HG02763 (cell line): ENCODE measurements around the gene CCDC30.
"Not testable (repeated sequence)": the region's sequence is repeated elsewhere in the genome, so short reads cannot be mapped to it uniquely, and the experiment has no call there.

Experiments
- ATAC-seq: cut with Tn5 transposase; IDR thresholded peaks from one replicate; pipeline ENCODE4 v1.9.1; 2021; ENCODE audit warnings: mild to moderate bottlenecking, moderate library complexity; ENCODE audit not compliant: unreplicated experiment

CCDC30 gene

GRCh38 chr1:42518908-42519307 lies 55.8 kb downstream of the CCDC30 start:
- ATAC-seq: no peak

- ATAC-seq: no peak
Measured at GRCh38 chr1:42523171-42523570, 60.1 kb downstream of the CCDC30 start.

GRCh38 chr1:42524330-42524729 lies 61.2 kb downstream of the CCDC30 start:
- no peak for ATAC-seq

- no peak for ATAC-seq
Measured at GRCh38 chr1:42529724-42530181, 66.7 kb downstream of the CCDC30 start.

GRCh38 chr1:42531043-42531442 lies 68.0 kb downstream of the CCDC30 start:
- no peak for ATAC-seq

GRCh38 chr1:42533101-42533863 lies 70.2 kb downstream of the CCDC30 start:
- ATAC-seq: no peak

GRCh38 chr1:42541104-42541503 lies 78.0 kb downstream of the CCDC30 start:
- ATAC-seq: no peak

- no peak for ATAC-seq
Measured at GRCh38 chr1:42551180-42551579, 88.1 kb downstream of the CCDC30 start.

GRCh38 chr1:42551590-42551989 lies 88.5 kb downstream of the CCDC30 start:
- no peak for ATAC-seq

- ATAC-seq: no peak
Measured at GRCh38 chr1:42552636-42553035, 89.5 kb downstream of the CCDC30 start.

- no peak for ATAC-seq
Measured at GRCh38 chr1:42557230-42557851, 94.3 kb downstream of the CCDC30 start.

- ATAC-seq: no peak
Measured at GRCh38 chr1:42567038-42567437, 104.0 kb downstream of the CCDC30 start.

- no peak for ATAC-seq
Measured at GRCh38 chr1:42576935-42577334, 113.8 kb downstream of the CCDC30 start.

GRCh38 chr1:42586016-42586415 lies 122.9 kb downstream of the CCDC30 start:
- ATAC-seq: no peak

GRCh38 chr1:42587753-42588152 lies 124.7 kb downstream of the CCDC30 start:
- no peak for ATAC-seq

- ATAC-seq: no peak
Measured at GRCh38 chr1:42592811-42593210, 129.7 kb downstream of the CCDC30 start.

- ATAC-seq: no peak
Measured at GRCh38 chr1:42593486-42594100, 130.5 kb downstream of the CCDC30 start.

GRCh38 chr1:42601472-42601871 lies 138.4 kb downstream of the CCDC30 start:
- ATAC-seq: no peak

- no peak for ATAC-seq
Measured at GRCh38 chr1:42613803-42614131, 150.7 kb downstream of the CCDC30 start.

GRCh38 chr1:42618866-42619265 lies 155.8 kb downstream of the CCDC30 start:
- no peak for ATAC-seq

GRCh38 chr1:42620307-42620706 lies 157.2 kb downstream of the CCDC30 start:
- no peak for ATAC-seq

- not testable (repeated sequence) for ATAC-seq
Measured at GRCh38 chr1:42621180-42621579, 158.1 kb downstream of the CCDC30 start.
